ENCODE data around the gene GPC6. TPM values are rescaled to one million over a fixed set of nuclear protein-coding genes. Genes with fewer than 3 reads are reported as not detected.

Gene GPC6
- polyA plus RNA-seq, 1 of the 3 experiments (the other 2 are of a cell fraction): 6.7 TPM

DNA sequence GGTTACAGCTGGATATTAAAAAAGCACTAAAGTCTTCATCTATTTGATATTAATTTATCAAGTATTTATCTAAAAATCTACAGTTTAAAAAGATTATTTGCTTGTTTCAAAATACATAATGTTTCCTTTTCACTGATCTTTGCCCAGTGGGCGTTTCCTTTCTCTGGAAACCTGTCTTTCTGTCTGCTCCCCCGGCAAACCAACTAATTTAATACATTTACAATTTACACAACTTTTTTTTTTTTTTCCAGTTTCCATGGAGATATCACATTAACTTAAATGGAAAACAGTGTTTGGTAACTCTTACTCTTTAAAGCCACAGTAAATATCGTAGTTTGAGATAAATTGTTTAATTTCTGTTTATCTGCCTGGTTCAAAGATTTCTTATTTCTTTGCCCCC lies 5.3 kb downstream of the GPC6 start:
- WGBS (ENCODE audit: low lambda C conversion rate): 65% methylated on average over 3 of the region's 3 CpGs
- H3K4me1 ChIP-seq (ENCODE audit: control insufficient read depth in 1 of 2, insufficient read depth in 2 of 2, low read depth in 1 of 2, low read length in 1 of 2): peaks cover 7 to 28% of the 10 kb centered on the region in 2 experiments; a peak in 3 of 4 replicates
- no peaks in the 10 kb centered on the region for H4K20me1 ChIP-seq (ENCODE audit: insufficient read depth)
- no peak overlapping the region for H3K4me3 ChIP-seq (ENCODE audit: low read depth in 2 of 2, low read length in 1 of 2)
- DNase-seq: no peak
- H3K79me2 ChIP-seq (ENCODE audit: insufficient read depth): peaks cover 28% of the 10 kb centered on the region
- H3K9me2 ChIP-seq: no peaks in the 10 kb centered on the region
- no peak overlapping the region; a peak in 1 of 4 replicates for H3K27ac ChIP-seq (ENCODE audit: low read depth in 2 of 2, low read length in 1 of 2)
- H3K27me3 ChIP-seq (ENCODE audit: insufficient read depth): no peaks in the 10 kb centered on the region
- ChIA-PET CTCF (interaction anchor here (1.5 to 1.8 kb wide), 2 partner anchors 11 to 16 kb away, joined by 4 read pairs; no protein-coding TSS in a partner anchor), POLR2A (no interaction called here)
- peaks cover 4% of the 10 kb centered on the region for H3F3A ChIP-seq (replicated peaks; ENCODE audit: insufficient read depth)
- no peak overlapping the region for H3K9ac ChIP-seq
- no peak for TF ChIP-seq MXI1 (IDR thresholded peaks at IDR 0.05; ENCODE audit: low read depth, low read length)
- TF ChIP-seq ELF1 (IDR thresholded peaks at IDR 0.05): no peak
- TF ChIP-seq, protein P1, sequence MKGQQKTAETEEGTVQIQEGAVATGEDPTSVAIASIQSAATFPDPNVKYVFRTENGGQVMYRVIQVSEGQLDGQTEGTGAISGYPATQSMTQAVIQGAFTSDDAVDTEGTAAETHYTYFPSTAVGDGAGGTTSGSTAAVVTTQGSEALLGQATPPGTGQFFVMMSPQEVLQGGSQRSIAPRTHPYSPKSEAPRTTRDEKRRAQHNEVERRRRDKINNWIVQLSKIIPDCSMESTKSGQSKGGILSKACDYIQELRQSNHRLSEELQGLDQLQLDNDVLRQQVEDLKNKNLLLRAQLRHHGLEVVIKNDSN (IDR thresholded peaks at IDR 0.05; ENCODE audit: borderline replicate concordance, low read depth): no peak
- TF ChIP-seq RXRA (IDR thresholded peaks at IDR 0.05; ENCODE audit: borderline replicate concordance, low read depth): no peak
- TF ChIP-seq FOXJ3 (CRISPR knock-in tag; IDR thresholded peaks at IDR 0.05): no peak
- H2AFZ ChIP-seq (ENCODE audit: low read depth): no peak overlapping the region
- H3K4me2 ChIP-seq: no peak overlapping the region
- no peaks in the 10 kb centered on the region for H3K36me3 ChIP-seq (replicated peaks in 1 of 2; ENCODE audit: control insufficient read depth in 1 of 2, insufficient read depth in 2 of 2, low read length in 1 of 2)
- no peaks in the 10 kb centered on the region for H3K9me3 ChIP-seq

DNA sequence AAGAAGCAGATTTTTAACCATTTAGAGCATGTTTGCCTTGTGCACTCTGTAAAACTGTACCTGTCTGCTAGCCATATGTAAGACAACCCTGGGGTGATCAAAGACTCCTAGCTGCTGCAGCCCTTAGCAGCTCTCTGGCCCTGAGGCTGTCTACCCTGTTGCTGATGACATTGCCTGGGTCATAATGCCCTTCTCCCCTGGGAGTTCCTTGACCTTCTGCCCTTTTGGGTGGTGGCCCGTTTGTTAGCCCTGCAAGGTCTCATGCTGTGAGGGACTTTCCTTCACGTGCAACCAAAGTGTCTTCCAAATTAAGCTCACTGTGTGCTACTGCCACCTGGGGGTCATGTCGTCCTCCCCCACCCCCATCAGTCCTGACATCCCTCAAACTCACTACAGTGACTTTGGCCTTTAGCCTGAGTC lies 7.4 kb downstream of the GPC6 start:
- no peaks in the 10 kb centered on the region for H3F3A ChIP-seq (replicated peaks; ENCODE audit: insufficient read depth)
- no peaks in the 10 kb centered on the region for H4K20me1 ChIP-seq (ENCODE audit: insufficient read depth)
- peaks cover 7 to 28% of the 10 kb centered on the region in 2 experiments; a peak in 3 of 4 replicates for H3K4me1 ChIP-seq (ENCODE audit: control insufficient read depth in 1 of 2, insufficient read depth in 2 of 2, low read depth in 1 of 2, low read length in 1 of 2)
- H3K36me3 ChIP-seq (replicated peaks in 1 of 2; ENCODE audit: control insufficient read depth in 1 of 2, insufficient read depth in 2 of 2, low read length in 1 of 2): no peaks in the 10 kb centered on the region
- H2AFZ ChIP-seq (ENCODE audit: low read depth): no peak overlapping the region
- CTCF ChIA-PET: interaction anchor here (1.9 to 3.0 kb wide), 2 partner anchors 14 to 1047 kb away, joined by 4 to 10 read pairs; no protein-coding TSS in a partner anchor
- no peak overlapping the region for H3K9ac ChIP-seq
- peaks cover 6% of the 10 kb centered on the region; the same call in 1 of the 2 replicates for H3K9me3 ChIP-seq
- no peak overlapping the region for H3K27ac ChIP-seq (ENCODE audit: low read depth in 2 of 2, low read length in 1 of 2)
- WGBS (ENCODE audit: low lambda C conversion rate): 91% methylated on average over 3 of the region's 3 CpGs
- H3K9me2 ChIP-seq: no peaks in the 10 kb centered on the region
- H3K4me2 ChIP-seq: no peak overlapping the region
- POLR2A ChIA-PET: no interaction called here
- H3K27me3 ChIP-seq (ENCODE audit: insufficient read depth): no peaks in the 10 kb centered on the region
- TF ChIP-seq, protein P2, sequence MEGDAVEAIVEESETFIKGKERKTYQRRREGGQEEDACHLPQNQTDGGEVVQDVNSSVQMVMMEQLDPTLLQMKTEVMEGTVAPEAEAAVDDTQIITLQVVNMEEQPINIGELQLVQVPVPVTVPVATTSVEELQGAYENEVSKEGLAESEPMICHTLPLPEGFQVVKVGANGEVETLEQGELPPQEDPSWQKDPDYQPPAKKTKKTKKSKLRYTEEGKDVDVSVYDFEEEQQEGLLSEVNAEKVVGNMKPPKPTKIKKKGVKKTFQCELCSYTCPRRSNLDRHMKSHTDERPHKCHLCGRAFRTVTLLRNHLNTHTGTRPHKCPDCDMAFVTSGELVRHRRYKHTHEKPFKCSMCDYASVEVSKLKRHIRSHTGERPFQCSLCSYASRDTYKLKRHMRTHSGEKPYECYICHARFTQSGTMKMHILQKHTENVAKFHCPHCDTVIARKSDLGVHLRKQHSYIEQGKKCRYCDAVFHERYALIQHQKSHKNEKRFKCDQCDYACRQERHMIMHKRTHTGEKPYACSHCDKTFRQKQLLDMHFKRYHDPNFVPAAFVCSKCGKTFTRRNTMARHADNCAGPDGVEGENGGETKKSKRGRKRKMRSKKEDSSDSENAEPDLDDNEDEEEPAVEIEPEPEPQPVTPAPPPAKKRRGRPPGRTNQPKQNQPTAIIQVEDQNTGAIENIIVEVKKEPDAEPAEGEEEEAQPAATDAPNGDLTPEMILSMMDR (IDR thresholded peaks at IDR 0.05): no peak; the same call in 1 of the 2 replicates
- no peak for TF ChIP-seq GATA2 (CRISPR knock-in tag; IDR thresholded peaks at IDR 0.05)
- no peak for TF ChIP-seq SIN3A (IDR thresholded peaks at IDR 0.05; ENCODE audit: borderline replicate concordance, low read depth, low read length)
- no peak for TF ChIP-seq NFIC (IDR thresholded peaks at IDR 0.05; ENCODE audit: borderline replicate concordance)
- TF ChIP-seq MXI1 (IDR thresholded peaks at IDR 0.05; ENCODE audit: low read depth, low read length): no peak
- no peak for TF ChIP-seq RFX5 (IDR thresholded peaks at IDR 0.05; ENCODE audit: low read length)
- no peak for TF ChIP-seq GABPA (IDR thresholded peaks at IDR 0.05; ENCODE audit: low read depth)
- no peak for TF ChIP-seq YY1 (IDR thresholded peaks at IDR 0.05; ENCODE audit: low read depth)
- TF ChIP-seq EP300 (IDR thresholded peaks at IDR 0.05; ENCODE audit: borderline replicate concordance in 1 of 2, low read depth in 1 of 2, low read length in 1 of 2): no peak
- TF ChIP-seq, protein P3, sequence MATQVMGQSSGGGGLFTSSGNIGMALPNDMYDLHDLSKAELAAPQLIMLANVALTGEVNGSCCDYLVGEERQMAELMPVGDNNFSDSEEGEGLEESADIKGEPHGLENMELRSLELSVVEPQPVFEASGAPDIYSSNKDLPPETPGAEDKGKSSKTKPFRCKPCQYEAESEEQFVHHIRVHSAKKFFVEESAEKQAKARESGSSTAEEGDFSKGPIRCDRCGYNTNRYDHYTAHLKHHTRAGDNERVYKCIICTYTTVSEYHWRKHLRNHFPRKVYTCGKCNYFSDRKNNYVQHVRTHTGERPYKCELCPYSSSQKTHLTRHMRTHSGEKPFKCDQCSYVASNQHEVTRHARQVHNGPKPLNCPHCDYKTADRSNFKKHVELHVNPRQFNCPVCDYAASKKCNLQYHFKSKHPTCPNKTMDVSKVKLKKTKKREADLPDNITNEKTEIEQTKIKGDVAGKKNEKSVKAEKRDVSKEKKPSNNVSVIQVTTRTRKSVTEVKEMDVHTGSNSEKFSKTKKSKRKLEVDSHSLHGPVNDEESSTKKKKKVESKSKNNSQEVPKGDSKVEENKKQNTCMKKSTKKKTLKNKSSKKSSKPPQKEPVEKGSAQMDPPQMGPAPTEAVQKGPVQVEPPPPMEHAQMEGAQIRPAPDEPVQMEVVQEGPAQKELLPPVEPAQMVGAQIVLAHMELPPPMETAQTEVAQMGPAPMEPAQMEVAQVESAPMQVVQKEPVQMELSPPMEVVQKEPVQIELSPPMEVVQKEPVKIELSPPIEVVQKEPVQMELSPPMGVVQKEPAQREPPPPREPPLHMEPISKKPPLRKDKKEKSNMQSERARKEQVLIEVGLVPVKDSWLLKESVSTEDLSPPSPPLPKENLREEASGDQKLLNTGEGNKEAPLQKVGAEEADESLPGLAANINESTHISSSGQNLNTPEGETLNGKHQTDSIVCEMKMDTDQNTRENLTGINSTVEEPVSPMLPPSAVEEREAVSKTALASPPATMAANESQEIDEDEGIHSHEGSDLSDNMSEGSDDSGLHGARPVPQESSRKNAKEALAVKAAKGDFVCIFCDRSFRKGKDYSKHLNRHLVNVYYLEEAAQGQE (IDR thresholded peaks at IDR 0.05; ENCODE audit: low read depth, low read length): no peak
- TF ChIP-seq, protein P4, sequence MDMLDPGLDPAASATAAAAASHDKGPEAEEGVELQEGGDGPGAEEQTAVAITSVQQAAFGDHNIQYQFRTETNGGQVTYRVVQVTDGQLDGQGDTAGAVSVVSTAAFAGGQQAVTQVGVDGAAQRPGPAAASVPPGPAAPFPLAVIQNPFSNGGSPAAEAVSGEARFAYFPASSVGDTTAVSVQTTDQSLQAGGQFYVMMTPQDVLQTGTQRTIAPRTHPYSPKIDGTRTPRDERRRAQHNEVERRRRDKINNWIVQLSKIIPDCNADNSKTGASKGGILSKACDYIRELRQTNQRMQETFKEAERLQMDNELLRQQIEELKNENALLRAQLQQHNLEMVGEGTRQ (IDR thresholded peaks at IDR 0.05; ENCODE audit: borderline replicate concordance, low read depth, low read length): no peak
- TF ChIP-seq, protein P1 (IDR thresholded peaks at IDR 0.05; ENCODE audit: borderline replicate concordance, low read depth): no peak
- TF ChIP-seq, protein P5, sequence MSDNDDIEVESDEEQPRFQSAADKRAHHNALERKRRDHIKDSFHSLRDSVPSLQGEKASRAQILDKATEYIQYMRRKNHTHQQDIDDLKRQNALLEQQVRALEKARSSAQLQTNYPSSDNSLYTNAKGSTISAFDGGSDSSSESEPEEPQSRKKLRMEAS (IDR thresholded peaks at IDR 0.05; ENCODE audit: low read depth): no peak
- TF ChIP-seq RCOR1 (IDR thresholded peaks at IDR 0.05; ENCODE audit: low read length): no peak
- H3K4me3 ChIP-seq (ENCODE audit: low read depth in 2 of 2, low read length in 1 of 2): no peak overlapping the region
- no peak for DNase-seq
- H3K79me2 ChIP-seq (ENCODE audit: insufficient read depth): peaks cover 21% of the 10 kb centered on the region
